NCI-H524 treated with DMSO at 0.1 percent for 48 hours (cell line): ENCODE data around the gene ANKRD1.
"Not testable (repeated sequence)": the region's sequence is repeated elsewhere in the genome, so short reads cannot be mapped to it uniquely, and the experiment has no call there.

ENCODE experiments used
- DNase-seq: peaks from one replicate; lab custom pipeline; 2025; lab: John Stamatoyannopoulos, UW

The ANKRD1 gene

GRCh38 chr10:90920986-90921666 is at the start of gene ANKRD1:
Gene ANKRD1 (minus strand): TSS chr10:90921087. CDS start chr10:90921027, 60 bp downstream.
- DNase-seq: no peak

- DNase-seq: no peak
These were observed 49.2 kb upstream of the ANKRD1 start for GRCh38 chr10:90969947-90970673.

- no peak for DNase-seq
These were observed 48.2 kb upstream of the ANKRD1 start for GRCh38 chr10:90969121-90969534.

- no peak for DNase-seq
These were observed 47.6 kb upstream of the ANKRD1 start for GRCh38 chr10:90968328-90969081.

GRCh38 chr10:90967865-90968264 is 47.0 kb upstream of the ANKRD1 start:
- DNase-seq: no peak

- DNase-seq: no peak
These were observed 45.3 kb upstream of the ANKRD1 start for GRCh38 chr10:90966146-90966545.

GRCh38 chr10:90965720-90966119 is 44.8 kb upstream of the ANKRD1 start:
- DNase-seq: no peak

GRCh38 chr10:90964781-90965465 is 44.0 kb upstream of the ANKRD1 start:
- DNase-seq: no peak

GRCh38 chr10:90963331-90963730 is 42.4 kb upstream of the ANKRD1 start:
- no peak for DNase-seq

- no peak for DNase-seq
These were observed 39.5 kb upstream of the ANKRD1 start for GRCh38 chr10:90960355-90960814.

GRCh38 chr10:90959826-90960225 is 38.9 kb upstream of the ANKRD1 start:
- no peak for DNase-seq

GRCh38 chr10:90958781-90959180 is 37.9 kb upstream of the ANKRD1 start:
- no peak for DNase-seq

- no peak for DNase-seq
These were observed 26.4 kb upstream of the ANKRD1 start for GRCh38 chr10:90947030-90947960.

GRCh38 chr10:90945491-90946070 is 24.7 kb upstream of the ANKRD1 start:
- no peak for DNase-seq

GRCh38 chr10:90944749-90945148 is 23.9 kb upstream of the ANKRD1 start:
- no peak for DNase-seq

- not testable (repeated sequence) for DNase-seq
These were observed 22.1 kb upstream of the ANKRD1 start for GRCh38 chr10:90942980-90943379.

GRCh38 chr10:90939648-90940047 is 18.8 kb upstream of the ANKRD1 start:
- no peak for DNase-seq

GRCh38 chr10:90939116-90939515 is 18.2 kb upstream of the ANKRD1 start:
- DNase-seq: no peak

GRCh38 chr10:90937645-90938258 is 16.9 kb upstream of the ANKRD1 start:
- DNase-seq: no peak

GRCh38 chr10:90936276-90936659 is 15.4 kb upstream of the ANKRD1 start:
- no peak for DNase-seq
